Hepatocyte (in vitro differentiated cells): ENCODE results near the gene ADGRF1.

Experiments
- CTCF ChIP-seq: fragments of 200-600 bp; sonication (generic); IDR thresholded peaks from 2 replicates; pipeline ENCODE4 v1.5.1; 2016; ENCODE audit warnings: antibody characterized with exemption, mild to moderate bottlenecking; ENCODE audit not compliant: poor library complexity
- EZH2 ChIP-seq: fragments of 200-600 bp; sonication (generic); IDR thresholded peaks from 2 replicates; pipeline ENCODE4 v1.6.1; 2016; ENCODE audit warnings: antibody characterized with exemption, mild to moderate bottlenecking, borderline replicate concordance
- EZH2phosphoT487 ChIP-seq: fragments of 200-600 bp; sonication (generic); IDR thresholded peaks from one replicate; pipeline ENCODE4 v1.6.1; 2018; ENCODE audit warnings: antibody characterized with exemption, mild to moderate bottlenecking, low read depth, moderate library complexity; ENCODE audit not compliant: unreplicated experiment, severe bottlenecking

- TF ChIP-seq CTCF (no peak), EZH2 (no peak), EZH2phosphoT487 (no peak)
Observed at GRCh38 chr6:46954837-46955451, 87.2 kb downstream of the ADGRF1 start.
